ENCODE measurements around the gene LRCH4. TPM values are rescaled to one million over a fixed set of nuclear protein-coding genes. Genes with fewer than 3 reads are reported as not detected.

Gene LRCH4
- total and polyA plus RNA-seq, 9 of the 15 experiments (the other 6 are each of a cell fraction or from before 2014, with no cell fraction given), result 0.06 to 63.3 (median 15.0) TPM

DNA sequence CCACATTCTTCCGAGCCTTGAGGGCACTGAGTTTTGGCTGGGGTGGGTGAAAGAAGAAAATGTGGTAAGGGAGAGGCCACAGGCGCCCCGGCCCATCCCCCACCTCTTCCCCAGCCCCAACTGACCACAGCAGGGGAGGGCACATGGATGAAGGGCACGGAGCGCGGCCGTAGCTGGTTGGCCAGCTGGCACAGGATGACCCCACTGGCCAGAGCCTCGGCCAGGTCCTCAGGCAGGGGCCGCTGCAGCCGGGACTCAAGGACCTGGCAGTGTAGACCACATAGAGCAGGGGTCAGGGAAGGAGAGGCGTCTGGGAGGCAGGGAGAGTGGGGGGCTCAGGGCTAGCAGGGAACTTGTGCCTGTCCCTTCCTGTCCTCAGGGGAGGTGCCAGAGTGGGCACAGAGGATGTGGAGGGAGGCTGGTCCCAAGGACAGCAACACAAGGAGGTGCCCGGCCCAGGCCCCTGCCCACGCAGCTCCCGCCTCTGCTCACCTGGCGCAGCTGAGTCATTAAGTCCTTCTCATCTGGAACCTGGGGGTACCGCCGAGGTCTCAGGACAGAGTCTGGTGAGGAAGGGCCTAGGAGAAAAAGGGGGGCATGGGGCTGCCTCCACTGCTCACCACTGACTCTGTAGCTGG lies 10.1 kb downstream of the LRCH4 start:
- DNase-seq (ENCODE audit: extremely low read depth in 1 of 4, low spot score in 3 of 4), result no peak
- no peak overlapping the region for H3K27ac ChIP-seq (ENCODE audit: extremely low read depth, low read depth, low read length)
- H3K9me1 ChIP-seq (ENCODE audit: control insufficient read depth, insufficient read depth, low read length), result peaks cover 4% of the 10 kb centered on the region
- intact Hi-C loops (cut with micrococcal nuclease), result no loop called here
- no peak for FAIRE-seq
- no peak overlapping the region for H3K4me2 ChIP-seq (ENCODE audit: insufficient read depth, low read length)
- no TSS peak for BruUV-seq (replicated peaks)
- no peaks in the 10 kb centered on the region for H3K9me3 ChIP-seq (replicated peaks; ENCODE audit: control insufficient read depth, insufficient read depth, low read depth, low read length)
- no peak overlapping the region for H2AFZ ChIP-seq (ENCODE audit: low read depth, low read length)
- in situ Hi-C loops (cut with MboI), result no loop called here
- ChIA-PET CTCF (ENCODE audit: low intra/inter-chr PET ratio) (no interaction called here), POLR2A (interaction anchor here (3.6 kb wide), 1 partner anchor 10 kb away, joined by 27 read pairs; the partner anchor contains the start of genes FBXO24 and LRCH4)
- H3K4me3 ChIP-seq, result no peak overlapping the region
- H3K79me2 ChIP-seq (ENCODE audit: control insufficient read depth, insufficient read depth, low read length), result no peaks in the 10 kb centered on the region
- peaks cover 0 to 71% of the 10 kb centered on the region in 2 experiments; a peak in 3 of 5 replicates for H3K4me1 ChIP-seq (replicated peaks in 1 of 2; ENCODE audit: control insufficient read depth in 2 of 2, insufficient read depth in 2 of 2, low read length in 2 of 2)
- peak overlapping the region in 1 of 2 experiments; percentile 62; a peak in 2 of 4 replicates for H3K9ac ChIP-seq (ENCODE audit: insufficient read depth in 1 of 2, low read depth in 2 of 2, low read length in 2 of 2)
- no peak for ATAC-seq
- H3K36me3 ChIP-seq (ENCODE audit: control insufficient read depth, insufficient read depth, low read length), result peaks cover 71% of the 10 kb centered on the region
- no peaks in the 10 kb centered on the region; the same call in 1 of the 2 replicates for H4K20me1 ChIP-seq (replicated peaks; ENCODE audit: control insufficient read depth, insufficient read depth, low read length)
- no peaks in the 10 kb centered on the region for H3K27me3 ChIP-seq (ENCODE audit: control insufficient read depth in 2 of 2, insufficient read depth in 2 of 2, low read length in 2 of 2)
- 90% methylated on average over 11 of the region's 17 CpGs for WGBS (ENCODE audit: insufficient coverage, low coverage, missing lambda C conversion rate)
- TF ChIP-seq THRAP3 (IDR thresholded peaks at IDR 0.05; ENCODE audit: borderline replicate concordance) (no peak), ZNF436 (CRISPR knock-in tag; IDR thresholded peaks at IDR 0.05) (no peak), HMBOX1 (IDR thresholded peaks at IDR 0.05) (no peak), MTA3 (IDR thresholded peaks at IDR 0.05; ENCODE audit: borderline replicate concordance) (no peak), ZNF184 (CRISPR knock-in tag; IDR thresholded peaks at IDR 0.05) (no peak), TRIM25 (IDR thresholded peaks at IDR 0.05; ENCODE audit: borderline replicate concordance) (no peak), CCAR2 (IDR thresholded peaks at IDR 0.05; ENCODE audit: low read depth, low read length) (no peak)
- TF ChIP-seq, protein P1, sequence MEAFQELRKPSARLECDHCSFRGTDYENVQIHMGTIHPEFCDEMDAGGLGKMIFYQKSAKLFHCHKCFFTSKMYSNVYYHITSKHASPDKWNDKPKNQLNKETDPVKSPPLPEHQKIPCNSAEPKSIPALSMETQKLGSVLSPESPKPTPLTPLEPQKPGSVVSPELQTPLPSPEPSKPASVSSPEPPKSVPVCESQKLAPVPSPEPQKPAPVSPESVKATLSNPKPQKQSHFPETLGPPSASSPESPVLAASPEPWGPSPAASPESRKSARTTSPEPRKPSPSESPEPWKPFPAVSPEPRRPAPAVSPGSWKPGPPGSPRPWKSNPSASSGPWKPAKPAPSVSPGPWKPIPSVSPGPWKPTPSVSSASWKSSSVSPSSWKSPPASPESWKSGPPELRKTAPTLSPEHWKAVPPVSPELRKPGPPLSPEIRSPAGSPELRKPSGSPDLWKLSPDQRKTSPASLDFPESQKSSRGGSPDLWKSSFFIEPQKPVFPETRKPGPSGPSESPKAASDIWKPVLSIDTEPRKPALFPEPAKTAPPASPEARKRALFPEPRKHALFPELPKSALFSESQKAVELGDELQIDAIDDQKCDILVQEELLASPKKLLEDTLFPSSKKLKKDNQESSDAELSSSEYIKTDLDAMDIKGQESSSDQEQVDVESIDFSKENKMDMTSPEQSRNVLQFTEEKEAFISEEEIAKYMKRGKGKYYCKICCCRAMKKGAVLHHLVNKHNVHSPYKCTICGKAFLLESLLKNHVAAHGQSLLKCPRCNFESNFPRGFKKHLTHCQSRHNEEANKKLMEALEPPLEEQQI (IDR thresholded peaks at IDR 0.05), result no peak

Data from K562 (cell line).